WTC11 (cell line): ENCODE data around the gene LRRFIP2. TPM values are rescaled to one million over a fixed set of nuclear protein-coding genes. Genes with fewer than 3 reads are reported as not detected.
A peak's percentile ranks its signal among the peaks of the same experiment; 100 is the strongest.

Source experiments
- ATAC-seq: fragments of 200-7000 bp; cut with Tn5 transposase; 2 replicates; pipeline ENCODE4 v1.10.0; 2021; ENCODE audit warnings: mild to moderate bottlenecking, moderate library complexity
- CTCF ChIA-PET: fragments of 300-600 bp; sonication (Branson Sonifier 250); formaldehyde crosslinking; loops from one replicate; lab custom pipeline; 2021; ENCODE audit warnings: antibody characterized with exemption; lab: Charles Lee
- POLR2A ChIA-PET: fragments of 350-600 bp; sonication (Branson Sonifier 250); formaldehyde crosslinking; loops from one replicate; lab custom pipeline; 2021; ENCODE audit warnings: antibody characterized with exemption; lab: Charles Lee
- DNase-seq: peaks from one replicate; pipeline ENCODE4 v3.0.0; 2021; ENCODE audit warnings: low spot score
- H3K27ac Mint-ChIP-seq: 2 replicates; pipeline ENCODE4 v1.8.0; 2021; ENCODE audit warnings: mixed read lengths
- H3K27me3 Mint-ChIP-seq: 2 replicates; pipeline ENCODE4 v1.8.0; 2021; ENCODE audit warnings: low read depth, mild to moderate bottlenecking, moderate library complexity, mixed read lengths
- H3K36me3 Mint-ChIP-seq: 2 replicates; pipeline ENCODE4 v1.8.0; 2021; ENCODE audit warnings: mixed read lengths
- H3K4me1 Mint-ChIP-seq: 2 replicates; pipeline ENCODE4 v1.8.0; 2022; ENCODE audit warnings: mixed read lengths
- H3K4me3 Mint-ChIP-seq: 2 replicates; pipeline ENCODE4 v1.8.0; 2021; ENCODE audit warnings: mild to moderate bottlenecking, moderate library complexity, mixed read lengths
- H3K9me3 Mint-ChIP-seq: 2 replicates; pipeline ENCODE4 v1.8.0; 2021; ENCODE audit warnings: mixed read lengths
- ARID4B ChIP-seq: sonication (generic); formaldehyde crosslinking; IDR thresholded peaks from 2 replicates; pipeline ENCODE4 v1.8.0; 2023; ENCODE audit warnings: missing genetic modification reagents, mild to moderate bottlenecking, borderline replicate concordance
- ATF3 ChIP-seq: sonication (generic); formaldehyde crosslinking; conservative IDR thresholded peaks from 2 replicates; pipeline ENCODE4 v1.8.1; 2022; ENCODE audit warnings: mild to moderate bottlenecking, missing genetic modification reagents
- CBFB ChIP-seq: sonication (generic); formaldehyde crosslinking; IDR thresholded peaks from 2 replicates; pipeline ENCODE4 v1.8.1; 2022; ENCODE audit warnings: mild to moderate bottlenecking, low read depth, missing genetic modification reagents
- CREM ChIP-seq: sonication (generic); formaldehyde crosslinking; IDR thresholded peaks from 2 replicates; pipeline ENCODE4 v1.8.1; 2022; ENCODE audit warnings: mild to moderate bottlenecking, missing genetic modification reagents, moderate library complexity
- ELF4 ChIP-seq: sonication (generic); formaldehyde crosslinking; IDR thresholded peaks from 2 replicates; pipeline ENCODE4 v1.8.1; 2022; ENCODE audit warnings: low read depth, mild to moderate bottlenecking, moderate library complexity, missing genetic modification reagents
- ETV6 ChIP-seq: sonication (generic); formaldehyde crosslinking; IDR thresholded peaks from 2 replicates; pipeline ENCODE4 v1.8.1; 2022; ENCODE audit warnings: mild to moderate bottlenecking, missing genetic modification reagents
- HMGXB4 ChIP-seq: sonication (generic); formaldehyde crosslinking; IDR thresholded peaks from 2 replicates; pipeline ENCODE4 v1.8.1; 2023; ENCODE audit warnings: mild to moderate bottlenecking, moderate library complexity, missing genetic modification reagents
- MAX ChIP-seq: sonication (generic); formaldehyde crosslinking; IDR thresholded peaks from 2 replicates; pipeline ENCODE4 v1.8.0; 2022; ENCODE audit warnings: mild to moderate bottlenecking, missing genetic modification reagents
- MXD4 ChIP-seq: fragments of 250-450 bp; sonication (Bioruptor Pico); IDR thresholded peaks from 2 replicates; pipeline ENCODE4 v1.8.0; 2021; ENCODE audit warnings: mild to moderate bottlenecking, moderate library complexity, borderline replicate concordance
- NFE2L1 ChIP-seq: sonication (generic); formaldehyde crosslinking; IDR thresholded peaks from 2 replicates; pipeline ENCODE4 v1.8.1; 2023; ENCODE audit warnings: missing genetic modification reagents
- NFYB ChIP-seq: sonication (generic); formaldehyde crosslinking; conservative IDR thresholded peaks from 2 replicates; pipeline ENCODE4 v1.8.0; 2022; ENCODE audit warnings: low read depth, missing genetic modification reagents
- SMAD3 ChIP-seq: sonication (generic); formaldehyde crosslinking; IDR thresholded peaks from 2 replicates; pipeline ENCODE4 v1.8.0; 2022; ENCODE audit warnings: missing genetic modification reagents, mild to moderate bottlenecking, borderline replicate concordance
- TEAD1 ChIP-seq: sonication (generic); formaldehyde crosslinking; IDR thresholded peaks from 2 replicates; pipeline ENCODE4 v1.8.0; 2022; ENCODE audit warnings: mild to moderate bottlenecking, missing genetic modification reagents
- USF2 ChIP-seq: sonication (generic); formaldehyde crosslinking; IDR thresholded peaks from 2 replicates; pipeline ENCODE4 v1.8.1; 2023; ENCODE audit warnings: mild to moderate bottlenecking, missing genetic modification reagents, moderate library complexity
- ZBTB43 ChIP-seq: sonication (generic); formaldehyde crosslinking; IDR thresholded peaks from 2 replicates; pipeline ENCODE4 v1.8.1; 2023; ENCODE audit warnings: mild to moderate bottlenecking, missing genetic modification reagents
- ZNF121 ChIP-seq: sonication (generic); formaldehyde crosslinking; IDR thresholded peaks from 2 replicates; pipeline ENCODE4 v1.8.0; 2023; ENCODE audit warnings: missing genetic modification reagents
- ZNF281 ChIP-seq: sonication (generic); formaldehyde crosslinking; IDR thresholded peaks from 2 replicates; pipeline ENCODE4 v1.8.0; 2023; ENCODE audit warnings: mild to moderate bottlenecking, missing genetic modification reagents
- ZNF396 ChIP-seq: fragments of 250-450 bp; sonication (Bioruptor Pico); IDR thresholded peaks from 2 replicates; pipeline ENCODE4 v1.8.0; 2021; ENCODE audit warnings: mild to moderate bottlenecking, moderate library complexity, borderline replicate concordance
- ZNF416 ChIP-seq: fragments of 250-450 bp; sonication (Bioruptor Pico); IDR thresholded peaks from 2 replicates; pipeline ENCODE4 v1.9.0; 2021; ENCODE audit warnings: mild to moderate bottlenecking, inconsistent platforms
- total RNA-seq: library from RNA; stranded (reverse); gene quantifications from 3 replicates; pipeline ENCODE4 v1.2.3, GENCODE V29; 2021

The LRRFIP2 gene
- total RNA-seq, 1 experiment from 2014 or later, result 23.7 TPM

GRCh38 chr3:37163262-37164015 is 10.9 kb downstream of the LRRFIP2 start:
- no peak for TF ChIP-seq NFYB
- TF ChIP-seq ZNF121, result no peak
- no peak for TF ChIP-seq ETV6
- TF ChIP-seq CBFB (CRISPR knock-in tag), result no peak
- TF ChIP-seq ZNF416 (CRISPR knock-in tag), result no peak
- H3K27me3 Mint-ChIP-seq, result no peaks in the 10 kb centered on the region
- CTCF ChIA-PET, result no interaction called here
- no peaks in the 10 kb centered on the region for H3K9me3 Mint-ChIP-seq
- peaks cover 22% of the 10 kb centered on the region for H3K4me1 Mint-ChIP-seq
- peak overlapping the region; percentile 93 for H3K27ac Mint-ChIP-seq
- no peaks in the 10 kb centered on the region for H3K36me3 Mint-ChIP-seq
- POLR2A ChIA-PET, result interaction anchor here (0.5 kb wide), 2 partner anchors 9 to 51 kb away, joined by 3 to 5 read pairs; no protein-coding TSS in a partner anchor
- H3K4me3 Mint-ChIP-seq, result no peak overlapping the region
- DNase-seq (peak; percentile 26), ATAC-seq (peak; percentile 86)

GRCh38 chr3:37162501-37163245 is 11.7 kb downstream of the LRRFIP2 start:
- POLR2A ChIA-PET, result interaction anchor here (0.5 kb wide), 2 partner anchors 10 to 51 kb away, joined by 3 to 5 read pairs; no protein-coding TSS in a partner anchor
- H3K27ac Mint-ChIP-seq, result peak overlapping the region; percentile 93
- DNase-seq, result no peak
- H3K9me3 Mint-ChIP-seq, result no peaks in the 10 kb centered on the region
- no peaks in the 10 kb centered on the region for H3K27me3 Mint-ChIP-seq
- no peak overlapping the region for H3K4me3 Mint-ChIP-seq
- H3K4me1 Mint-ChIP-seq, result peaks cover 22% of the 10 kb centered on the region
- CTCF ChIA-PET, result no interaction called here
- ATAC-seq, result no peak
- H3K36me3 Mint-ChIP-seq, result no peaks in the 10 kb centered on the region
- TF ChIP-seq ARID4B (CRISPR knock-in tag) (no peak), TEAD1 (CRISPR knock-in tag) (no peak), CREM (CRISPR knock-in tag) (no peak), SMAD3 (CRISPR knock-in tag) (no peak), MXD4 (CRISPR knock-in tag) (no peak), ZBTB43 (CRISPR knock-in tag) (no peak), USF2 (no peak), NFYB (no peak), NFE2L1 (no peak), HMGXB4 (CRISPR knock-in tag) (no peak), ZNF396 (CRISPR knock-in tag) (no peak), ATF3 (CRISPR knock-in tag) (no peak), MAX (CRISPR knock-in tag) (no peak), ELF4 (CRISPR knock-in tag) (no peak), ZNF281 (CRISPR knock-in tag) (no peak)
